Fibroblast of skin of left biceps (primary cell): ENCODE measurements around the gene THBS3.
"Not testable (repeated sequence)": the region's sequence is repeated elsewhere in the genome, so short reads cannot be mapped to it uniquely, and the experiment has no call there.

Experiments
- DNase-seq, 2 experiments: peaks; one replicate each; pipeline ENCODE4 v3.0.0-alpha.2; 2013; ENCODE audit warnings: low read depth in 2 of 2

Gene THBS3

DNA sequence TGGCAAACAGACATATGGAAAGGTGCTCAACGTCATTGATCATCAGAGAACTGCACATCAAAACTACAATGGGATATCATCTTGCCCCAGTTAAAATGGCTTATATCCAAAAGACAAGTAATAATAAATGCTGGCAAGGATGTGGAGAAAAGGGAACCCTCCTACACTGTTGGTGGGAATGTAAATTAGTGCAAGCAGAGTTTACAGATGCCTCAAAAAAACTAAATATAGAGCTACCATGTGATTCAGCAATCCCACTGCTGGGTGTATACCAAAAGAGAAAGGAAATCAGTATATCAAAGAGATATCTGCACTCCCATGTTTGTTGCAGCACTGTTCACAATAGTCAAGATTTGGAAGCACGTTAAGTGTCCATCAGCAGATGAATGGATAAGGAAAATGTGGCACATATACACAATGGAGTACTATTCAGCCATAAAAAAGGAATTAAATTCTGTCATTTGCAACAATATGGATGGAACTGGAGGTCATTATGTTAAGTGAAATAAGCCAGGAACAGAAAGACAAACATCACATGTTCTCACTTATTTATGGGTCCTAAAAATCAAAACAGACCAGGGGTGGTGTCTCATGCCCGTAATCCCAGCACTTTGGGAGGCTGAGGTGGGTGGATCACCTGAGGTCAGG lies 51.6 kb downstream of the THBS3 start:
- DNase-seq = not testable (repeated sequence)
